Left cardiac atrium (tissue), 4 donors: ENCODE data around the gene C1orf35. TPM values are rescaled to one million over a fixed set of nuclear protein-coding genes. Genes with fewer than 3 reads are reported as not detected.

ENCODE experiments used
- ATAC-seq, 2 donors: fragments of 200-7000 bp; cut with Tn5 transposase; one replicate each; pipeline ENCODE4 v1.9.1; 2020; ENCODE audit warnings: mild to moderate bottlenecking in 2 of 2, moderate library complexity in 2 of 2
- DNase-seq: peaks from one replicate; pipeline ENCODE4 v3.0.0-alpha.2; 2020
- intact Hi-C, 2 donors: fragments of 100-400 bp; cut with DNase I; formaldehyde crosslinking; loops; one replicate each; pipeline versions ENCODE4 v1.14.1 to v1.15.1; 2022 to 2023
- long read RNA-seq: library from polyadenylated mRNA; unstranded; transcript quantifications from one replicate; pipeline ENCODE4 v2.0.0, GENCODE V29; 2021
- total RNA-seq, 2 donors: library from RNA; stranded (reverse); fragmentation: NEBNext Ultra II Directional; extraction: Animal tissue kit (Norgen Biotek cat#: 25700); gene quantifications; one replicate each; pipeline ENCODE4 v1.2.1, GENCODE V29; 2021
- donor health status: DM: no; HTN: yes; CAD: no.
- donor health status: DM: no; HTN: yes; CAD: no; lungs with severe emphysema.
- donor health status: DM: yes; HTN: yes; CAD: no.
- donor health status: Dilated cardiomyopathy.

C1orf35 gene
- total RNA-seq = 1 to 10 TPM; 7.7 to 8.0 TPM
- long read RNA-seq, partial matches to known transcripts = 0 of 4 reads
- long read RNA-seq, other reads (novel, unspliced or antisense) = 2 of 4 reads

DNA sequence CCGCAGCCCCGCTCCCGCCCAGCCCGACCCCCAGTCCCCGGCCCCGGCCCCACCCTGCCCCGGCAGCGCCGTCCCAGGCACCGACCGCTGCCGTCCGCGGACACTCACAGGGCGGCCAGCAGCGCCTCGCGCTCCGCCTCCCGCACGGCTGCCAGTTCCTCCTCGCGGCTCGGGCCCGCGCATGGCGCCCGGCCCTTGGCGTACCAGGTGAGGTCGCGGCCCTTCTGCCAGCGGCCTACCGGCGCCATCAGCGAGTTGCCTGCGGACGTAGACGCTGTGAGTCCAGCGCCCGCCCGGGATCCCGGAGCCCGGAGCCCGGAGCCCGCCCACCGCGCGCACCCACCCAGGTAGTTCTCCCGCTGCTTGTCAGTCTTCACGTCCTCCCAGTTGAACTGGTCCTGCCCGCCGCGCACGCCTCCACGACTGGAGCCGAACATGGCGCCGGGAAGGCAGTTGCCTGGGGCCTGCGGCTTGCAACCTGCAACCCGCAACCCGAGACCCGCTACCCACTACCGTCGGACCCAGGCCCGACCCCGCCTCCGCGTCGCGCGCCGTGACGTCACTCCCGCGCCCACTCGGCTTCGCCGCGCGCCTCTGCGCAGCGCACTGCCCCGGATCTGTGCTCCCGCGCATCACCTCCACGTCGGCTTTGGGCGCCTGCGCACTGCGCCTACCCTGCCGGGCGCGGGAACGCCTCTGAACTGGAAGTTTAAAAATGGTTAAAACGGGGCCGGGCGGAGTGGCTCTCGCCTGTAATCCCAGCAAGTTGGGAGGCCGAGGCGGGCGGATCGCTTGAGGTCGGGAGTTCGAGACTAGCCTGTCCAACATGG lies at the start of gene C1orf35:
Gene C1orf35, minus strand, starts transcription at position 535 of the 830 bp plus-strand sequence. Its CDS starts 98 bp downstream, at position 437.
- intact Hi-C loops = no loop called here
- ATAC-seq = peak; percentile 89 to 96
- DNase-seq = peak; percentile 96

- ATAC-seq = no peak
- intact Hi-C loops = no loop called here
- peak; percentile 21 for DNase-seq
These were observed 49.8 kb upstream of the C1orf35 start for GRCh38 chr1:228152918-228153258.

- intact Hi-C loops = no loop called here
- ATAC-seq = no peak
- peak; percentile 21 for DNase-seq
These were observed 49.2 kb upstream of the C1orf35 start for GRCh38 chr1:228152097-228152917.

DNA sequence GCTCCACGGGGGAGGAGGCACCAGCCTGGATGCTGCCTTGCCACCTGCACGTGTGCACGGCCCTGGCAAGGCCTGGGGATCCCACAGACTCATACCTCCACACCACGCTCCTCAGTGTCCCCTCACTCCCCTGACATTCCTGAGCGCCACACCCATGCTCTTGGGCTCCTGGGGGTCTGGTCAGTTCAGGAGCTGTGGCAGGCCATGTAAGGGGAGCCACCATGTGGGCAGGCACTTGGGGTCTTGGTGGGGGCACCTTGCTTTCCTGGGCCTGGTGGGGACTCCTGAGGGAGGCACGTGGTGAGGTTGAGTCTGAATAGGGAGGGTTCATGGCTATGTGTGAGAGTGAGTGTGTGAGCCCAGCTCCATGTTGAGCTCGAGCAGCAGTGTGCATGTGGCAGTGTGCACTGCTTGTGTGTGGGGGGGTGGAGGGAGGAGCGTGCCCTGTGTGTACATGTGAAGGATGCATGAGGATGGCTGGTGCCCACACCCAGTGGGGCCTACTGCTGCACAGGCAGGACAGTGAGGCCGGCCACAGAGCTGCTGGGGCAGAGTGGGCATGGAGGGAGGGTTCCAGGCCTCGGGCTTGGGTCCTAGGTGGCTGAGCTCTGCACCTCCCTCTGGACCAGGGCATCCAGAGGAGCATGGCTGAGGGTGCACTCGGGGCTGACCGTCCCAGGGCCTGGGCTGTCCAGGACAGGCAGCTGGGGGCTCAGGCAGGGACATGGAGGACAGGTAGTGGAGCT lies 48.2 kb upstream of the C1orf35 start:
- peak; percentile 1 to 5 for ATAC-seq
- intact Hi-C loops = no loop called here
- peak; percentile 23 for DNase-seq

GRCh38 chr1:228150461-228151179 lies 47.5 kb upstream of the C1orf35 start:
- peak; percentile 77 for DNase-seq
- peak; percentile 69 to 78 for ATAC-seq
- intact Hi-C loops = no loop called here

GRCh38 chr1:228150120-228150460 lies 47.0 kb upstream of the C1orf35 start:
- DNase-seq (no peak), ATAC-seq (peak in 1 of 2 donors; percentile 5)
- intact Hi-C loops = no loop called here

DNA sequence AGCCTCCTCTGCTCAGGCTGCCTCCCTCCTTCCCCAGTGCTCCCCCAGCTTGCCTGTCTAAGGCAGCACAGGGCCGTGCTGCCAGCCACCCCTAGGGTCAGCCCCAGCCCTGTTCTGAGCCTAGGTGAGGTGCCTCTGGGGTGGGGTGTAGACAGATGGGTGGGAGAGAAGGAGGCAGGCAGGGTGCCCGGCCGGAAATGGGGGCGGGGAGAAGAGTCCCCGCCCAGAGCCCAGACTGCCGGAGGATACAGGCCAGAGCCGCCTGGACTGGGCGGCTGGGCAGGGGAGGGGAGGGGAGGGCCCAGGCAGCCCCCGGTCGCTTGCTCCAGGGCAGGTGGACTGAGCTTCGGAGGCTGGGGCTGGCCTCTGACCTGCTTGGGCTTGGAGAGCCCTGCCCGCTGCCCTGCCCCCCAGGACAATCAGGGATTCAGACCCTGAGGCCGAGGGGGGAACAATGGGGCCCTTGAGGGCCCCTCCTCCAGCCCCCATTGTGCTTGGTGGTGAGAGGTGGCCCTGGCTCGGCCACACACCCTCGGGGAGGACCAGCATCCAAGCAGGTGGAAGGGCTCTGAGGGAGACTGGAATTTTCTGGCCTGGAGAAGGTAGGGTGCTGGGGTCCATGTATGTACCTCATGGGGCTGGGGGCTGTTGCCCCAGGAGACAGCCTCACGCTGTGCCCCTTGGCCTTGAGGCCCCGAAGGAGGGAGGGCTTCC lies 46.4 kb upstream of the C1orf35 start, which contains the start of gene GJC2:
Gene GJC2, plus strand, starts transcription at position 525 of the 714 bp plus-strand sequence. CDS start 7,829 bp downstream, outside the sequence.
- ATAC-seq (peak; percentile 61 to 62), DNase-seq (peak; percentile 67)
- intact Hi-C loops = no loop called here

DNA sequence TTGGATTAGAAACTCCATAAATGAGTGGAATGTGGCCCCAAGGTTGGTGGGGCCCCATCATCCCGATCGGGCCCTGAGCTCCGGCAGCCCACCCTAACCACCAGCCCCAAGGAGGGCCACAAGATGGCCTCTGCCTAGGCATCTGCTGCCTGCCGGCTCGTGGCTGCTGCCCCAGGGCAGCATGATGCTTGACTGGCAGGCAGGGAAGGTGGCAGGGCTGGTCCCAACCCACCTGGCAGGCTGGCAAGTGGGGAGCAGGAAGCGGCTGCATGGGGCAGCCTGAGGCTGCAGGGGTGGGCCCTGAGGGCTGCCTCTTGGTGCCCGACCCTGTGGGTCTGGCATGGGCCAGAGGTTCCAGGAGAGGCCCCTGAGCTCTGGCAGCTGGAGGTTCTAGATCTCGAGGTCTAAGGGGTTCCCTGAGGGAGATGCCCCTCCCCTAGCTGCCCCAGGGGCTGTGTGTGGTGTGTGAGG lies 45.8 kb upstream of the C1orf35 start:
- intact Hi-C loops = no loop called here
- DNase-seq (peak; percentile 24), ATAC-seq (no peak)

DNA sequence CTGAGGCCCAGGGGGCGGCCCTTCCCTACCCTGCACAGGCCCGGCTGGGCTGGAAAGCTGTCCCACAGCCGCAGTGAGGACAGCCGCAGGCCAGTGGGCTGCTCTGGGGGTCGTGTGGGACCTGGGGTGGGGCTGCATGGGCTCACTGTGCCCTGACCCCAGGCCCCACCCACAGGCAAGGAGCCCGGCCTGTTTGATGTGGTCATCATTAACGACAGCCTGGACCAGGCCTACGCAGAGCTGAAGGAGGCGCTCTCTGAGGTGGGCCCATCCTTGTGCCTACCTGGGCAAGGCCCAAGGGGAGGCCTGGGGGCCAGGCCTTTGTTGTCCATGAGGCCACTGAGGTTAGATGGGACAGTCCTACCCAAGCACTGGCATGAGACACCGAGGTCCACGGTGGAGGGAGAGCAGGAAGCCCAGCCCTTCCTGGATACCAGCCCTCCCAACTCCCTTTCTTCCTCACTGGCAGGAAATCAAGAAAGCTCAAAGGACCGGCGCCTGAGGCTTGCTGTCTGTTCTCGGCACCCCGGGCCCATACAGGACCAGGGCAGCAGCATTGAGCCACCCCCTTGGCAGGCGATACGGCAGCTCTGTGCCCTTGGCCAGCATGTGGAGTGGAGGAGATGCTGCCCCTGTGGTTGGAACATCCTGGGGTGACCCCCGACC lies 45.2 kb upstream of the C1orf35 start:
- DNase-seq (peak; percentile 42), ATAC-seq (no peak)
- intact Hi-C loops = no loop called here

GRCh38 chr1:228147768-228148167 lies 44.6 kb upstream of the C1orf35 start:
- no peak for DNase-seq
- intact Hi-C loops = no loop called here
- ATAC-seq = no peak

DNA sequence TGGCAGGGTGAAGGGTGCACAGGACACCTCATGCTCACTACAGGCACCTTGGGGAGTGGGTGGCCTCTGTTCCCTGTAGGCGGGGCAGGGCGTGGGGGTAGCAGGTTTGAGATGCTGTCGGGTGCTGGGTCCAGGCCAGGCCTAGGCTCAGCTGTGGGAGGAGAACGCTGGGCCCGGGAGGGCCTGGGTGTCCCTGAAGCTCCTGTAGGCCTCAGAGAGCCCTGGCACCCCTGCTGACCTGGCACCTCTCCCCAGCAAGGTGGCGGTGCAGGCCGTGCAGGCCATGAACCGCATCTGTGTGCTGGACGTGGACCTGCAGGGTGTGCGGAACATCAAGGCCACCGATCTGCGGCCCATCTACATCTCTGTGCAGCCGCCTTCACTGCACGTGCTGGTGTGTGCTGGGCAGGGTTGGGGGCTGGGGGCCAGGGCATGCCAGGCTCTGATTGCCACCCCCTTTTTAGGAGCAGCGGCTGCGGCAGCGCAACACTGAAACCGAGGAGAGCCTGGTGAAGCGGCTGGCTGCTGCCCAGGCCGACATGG lies 44.1 kb upstream of the C1orf35 start:
- DNase-seq = peak; percentile 29
- no peak for ATAC-seq
- intact Hi-C loops = no loop called here

DNA sequence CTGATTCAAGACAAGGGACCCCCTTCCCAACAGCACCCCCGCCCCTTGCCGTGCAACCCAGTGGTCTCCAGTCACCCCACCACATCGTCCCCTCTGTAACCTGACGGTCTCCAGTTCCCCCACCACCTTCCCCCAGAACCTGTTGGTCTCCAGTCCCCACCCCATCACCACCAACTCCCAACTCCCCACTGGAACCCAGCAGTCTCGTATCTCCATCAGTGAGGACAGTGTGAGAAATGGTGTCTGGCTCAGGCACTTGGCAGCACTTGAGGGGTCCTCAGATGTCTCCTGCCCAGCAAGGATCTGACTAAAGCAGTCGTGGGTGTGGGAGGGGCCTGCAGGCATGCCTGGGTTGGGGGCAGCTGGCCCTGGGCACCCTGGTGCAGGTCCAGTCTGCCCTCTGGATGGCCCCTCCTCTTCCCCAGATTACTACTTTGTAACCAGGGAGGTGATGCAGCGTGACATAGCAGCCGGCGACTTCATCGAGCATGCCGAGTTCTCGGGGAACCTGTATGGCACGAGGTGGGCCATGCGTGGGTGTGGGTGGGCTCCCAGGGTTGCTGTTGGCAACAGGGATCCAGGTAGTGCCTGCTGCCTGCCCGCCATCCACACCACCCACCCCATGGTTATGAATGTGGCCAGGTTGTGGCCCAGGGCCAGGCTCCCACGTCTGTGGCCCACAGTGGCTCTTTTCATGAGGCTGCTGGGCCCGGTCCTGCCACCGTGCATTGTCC lies 43.5 kb upstream of the C1orf35 start:
- DNase-seq (no peak), ATAC-seq (no peak)
- intact Hi-C loops = no loop called here

DNA sequence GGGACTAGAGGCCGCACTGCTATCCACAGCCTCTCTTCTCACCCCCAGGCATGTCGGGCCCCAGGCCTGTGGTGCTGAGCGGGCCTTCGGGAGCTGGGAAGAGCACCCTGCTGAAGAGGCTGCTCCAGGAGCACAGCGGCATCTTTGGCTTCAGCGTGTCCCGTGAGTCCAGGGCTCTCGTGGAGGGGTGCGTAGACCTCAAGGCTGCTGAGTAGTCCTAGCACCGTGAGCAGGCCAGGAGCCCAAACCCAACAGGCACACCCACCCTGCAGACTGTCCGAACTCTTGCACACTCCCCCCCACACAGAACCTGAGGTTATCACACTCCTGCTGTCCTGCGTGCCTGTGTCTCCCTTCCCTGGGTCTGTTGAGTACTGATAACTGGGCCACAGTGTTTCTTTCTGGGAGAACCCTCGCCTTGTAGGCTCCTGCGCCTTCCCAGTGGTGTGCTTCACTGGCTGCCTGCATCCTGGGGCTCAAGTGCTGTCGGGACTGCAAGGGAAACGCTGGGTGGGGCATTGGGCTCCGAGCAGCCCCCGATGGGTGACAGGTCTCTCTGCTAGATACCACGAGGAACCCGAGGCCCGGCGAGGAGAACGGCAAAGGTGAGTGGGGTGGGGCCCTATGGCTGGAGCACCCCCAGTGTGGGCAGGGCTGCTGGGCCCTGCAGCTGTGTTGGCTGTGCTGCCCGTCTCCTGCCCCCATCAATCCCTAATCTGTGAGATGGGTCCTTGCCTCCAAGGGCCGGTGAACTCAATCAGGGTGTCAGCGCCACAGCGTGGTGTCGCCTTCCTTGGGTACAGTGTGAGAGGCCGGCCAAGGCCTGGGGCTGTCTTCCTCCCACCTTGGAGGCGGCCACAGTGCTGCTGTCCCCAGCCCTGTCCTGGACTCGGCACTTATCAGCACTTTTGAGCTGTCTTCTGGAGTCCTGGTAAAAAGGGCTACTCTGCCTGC lies 42.6 kb upstream of the C1orf35 start:
- ATAC-seq = no peak
- intact Hi-C loops = no loop called here
- DNase-seq = no peak

GRCh38 chr1:228144993-228145343 lies 41.8 kb upstream of the C1orf35 start:
- no peak for ATAC-seq
- no peak for DNase-seq
- intact Hi-C loops = no loop called here

GRCh38 chr1:228144193-228144992 lies 41.3 kb upstream of the C1orf35 start:
- DNase-seq (no peak), ATAC-seq (no peak)
- intact Hi-C loops = no loop called here
